Jurkat, Clone E6-1 (cell line): ENCODE results near the gene RPTOR.

Source experiments
- DNase-seq: peaks from one replicate; pipeline ENCODE4 v3.0.0-alpha.2; 2011; ENCODE audit warnings: low read depth, low spot score
- H3K4me3 ChIP-seq: 2 replicates; pipeline ENCODE4 v1.5.1; 2011; ENCODE audit warnings: mild to moderate bottlenecking, low read length, control low read depth, moderate library complexity

RPTOR gene

DNA sequence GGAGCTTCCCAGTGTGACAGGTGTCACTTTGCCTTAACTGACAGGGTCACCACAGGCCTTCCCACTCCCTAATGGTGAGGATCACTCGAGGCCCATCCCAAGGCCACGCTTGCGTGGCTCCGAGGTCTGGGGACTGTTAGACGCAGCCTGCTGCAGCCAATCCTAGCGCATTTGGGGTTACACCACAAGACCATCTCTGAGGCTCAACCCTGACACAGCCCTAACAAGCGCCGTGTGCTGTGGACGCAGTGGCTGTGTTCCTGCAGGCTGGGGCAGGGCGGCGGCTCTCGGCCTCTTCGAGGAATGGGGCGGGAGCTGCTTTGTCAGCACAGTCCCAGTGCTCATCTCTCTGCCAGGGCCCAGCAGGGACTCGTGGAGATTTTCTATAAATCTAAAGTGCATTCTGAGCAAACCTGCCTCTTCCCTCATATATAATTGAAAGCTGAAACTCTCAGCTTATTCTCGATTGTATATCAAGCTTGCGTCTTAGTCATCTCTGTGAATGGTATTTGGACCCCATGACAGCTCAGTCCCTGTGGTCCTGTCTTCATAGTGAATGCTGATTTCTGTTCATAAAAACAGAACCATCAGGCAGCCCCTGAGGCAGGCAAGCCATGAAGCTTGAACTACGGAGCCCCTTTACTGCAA lies 381.2 kb downstream of the RPTOR start:
- H3K4me3 ChIP-seq: no peak overlapping the region
- peak; percentile 15 for DNase-seq

- H3K4me3 ChIP-seq: no peak overlapping the region
Measured at GRCh38 chr17:80926591-80927250, 382.1 kb downstream of the RPTOR start.

DNA sequence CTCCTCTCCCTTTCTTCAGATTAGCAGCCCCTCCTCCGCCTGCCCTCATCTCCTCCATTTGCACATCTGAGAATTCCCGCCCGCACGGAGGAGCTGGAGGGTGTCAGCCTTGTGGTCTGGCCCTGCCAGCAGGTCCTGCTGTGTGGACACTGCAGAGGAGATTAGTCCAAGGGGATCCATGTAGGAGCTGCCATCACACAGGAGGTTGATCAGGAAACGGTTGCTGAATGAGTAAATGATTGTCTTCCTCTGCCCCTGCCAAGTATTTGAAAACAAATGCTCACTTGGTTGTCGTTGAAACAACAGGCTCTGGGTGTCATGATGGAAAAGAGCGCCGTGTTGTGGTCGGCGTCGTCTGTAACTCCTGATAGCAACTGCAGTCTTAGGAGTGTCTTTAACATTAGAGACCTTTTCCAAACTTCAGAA lies 383.2 kb downstream of the RPTOR start:
- no peak for DNase-seq
- no peak overlapping the region for H3K4me3 ChIP-seq

More at GRCh38 chr17:80926591-80927250, 382.1 kb downstream of the RPTOR start:
- DNase-seq: no peak

GRCh38 chr17:80929449-80929848 lies 384.8 kb downstream of the RPTOR start:
- H3K4me3 ChIP-seq: no peak overlapping the region
- DNase-seq: no peak

GRCh38 chr17:80930335-80931279 lies 386.0 kb downstream of the RPTOR start:
- no peak overlapping the region for H3K4me3 ChIP-seq
- DNase-seq: no peak

DNA sequence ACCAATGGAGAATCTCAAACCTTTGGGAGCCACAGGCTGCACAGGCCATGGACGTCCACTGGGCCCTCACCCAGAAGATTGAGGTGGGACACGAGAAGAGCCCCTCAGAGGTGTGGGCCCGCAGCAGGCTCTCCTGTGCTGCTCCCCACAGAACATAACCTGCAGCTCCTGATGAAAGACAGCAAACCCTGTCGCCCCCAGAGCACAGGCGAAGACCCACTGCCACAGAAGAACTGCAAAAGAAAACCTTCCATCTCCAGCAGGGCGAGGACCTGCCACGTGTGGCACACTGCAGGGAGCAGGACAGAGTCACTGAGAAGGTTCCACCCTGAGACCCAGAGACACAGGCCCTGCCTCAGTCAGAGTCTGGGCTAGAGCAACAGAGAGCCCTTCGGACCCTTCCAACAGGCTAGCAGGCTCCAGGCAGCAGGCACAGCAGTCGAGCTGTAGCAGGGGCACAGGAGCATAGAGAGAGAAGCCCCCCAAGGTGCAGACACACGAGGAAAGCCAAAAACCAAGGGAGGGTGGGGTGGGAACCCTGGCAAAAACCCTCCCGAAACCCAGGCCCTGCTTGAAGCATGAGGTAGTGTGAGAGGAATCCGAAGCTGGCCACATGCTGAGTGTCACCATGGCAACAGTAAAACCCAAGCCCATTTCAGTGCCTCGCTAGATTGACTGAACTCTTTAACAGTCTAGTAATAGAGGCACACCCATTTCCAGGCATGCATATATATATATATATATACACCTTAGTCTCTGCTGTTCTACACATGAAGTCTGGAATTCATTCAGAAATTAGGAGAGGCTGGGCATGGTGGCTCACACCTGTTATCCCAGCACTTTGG lies 387.0 kb downstream of the RPTOR start:
- no peak for DNase-seq

DNA sequence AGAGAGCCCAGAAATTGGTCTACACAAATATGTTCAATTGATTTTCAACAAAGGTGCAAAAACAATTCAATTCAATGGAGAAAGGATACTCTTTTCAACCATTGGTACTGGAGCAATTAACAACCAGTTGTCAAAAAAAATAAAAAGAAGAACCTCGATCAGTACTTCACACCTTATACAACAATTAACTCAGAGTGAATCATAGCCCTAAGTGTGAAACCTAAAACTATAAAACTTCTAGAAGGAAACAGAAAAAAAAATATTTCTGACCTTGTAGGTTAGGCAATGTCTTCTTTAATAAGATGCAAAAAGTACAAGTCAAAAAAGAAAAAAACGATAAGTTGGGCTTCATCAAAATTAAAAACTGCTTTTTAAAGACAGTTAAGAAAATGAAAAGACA lies 390.9 kb downstream of the RPTOR start:
- no peak overlapping the region for H3K4me3 ChIP-seq
- DNase-seq: no peak

More for the DNA sequence above, 387.0 kb downstream of the RPTOR start:
- H3K4me3 ChIP-seq: no peak overlapping the region

DNA sequence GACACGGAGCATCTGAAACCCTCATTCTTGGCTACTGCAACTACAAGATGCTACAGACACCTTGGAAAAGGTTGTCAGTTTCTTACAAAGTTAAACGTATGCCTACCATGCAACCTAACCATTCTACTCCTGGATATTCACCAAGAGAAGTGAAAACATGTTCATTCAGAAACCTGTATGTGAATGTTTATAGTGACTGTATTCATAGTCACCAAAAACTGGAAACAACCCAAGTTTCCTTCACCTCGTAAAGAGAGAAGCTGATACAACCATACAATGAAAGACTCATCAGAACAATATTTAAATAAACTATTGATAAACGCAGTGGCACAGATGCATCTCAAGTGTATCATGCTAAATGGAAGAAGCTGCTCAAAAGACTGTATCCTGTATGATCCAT lies 391.6 kb downstream of the RPTOR start:
- H3K4me3 ChIP-seq: no peak overlapping the region
- DNase-seq: no peak

GRCh38 chr17:80936723-80937122 lies 392.1 kb downstream of the RPTOR start:
- no peak for DNase-seq
- H3K4me3 ChIP-seq: no peak overlapping the region

- H3K4me3 ChIP-seq: no peak overlapping the region
- DNase-seq: no peak
Measured at GRCh38 chr17:80937462-80938381, 393.1 kb downstream of the RPTOR start.

DNA sequence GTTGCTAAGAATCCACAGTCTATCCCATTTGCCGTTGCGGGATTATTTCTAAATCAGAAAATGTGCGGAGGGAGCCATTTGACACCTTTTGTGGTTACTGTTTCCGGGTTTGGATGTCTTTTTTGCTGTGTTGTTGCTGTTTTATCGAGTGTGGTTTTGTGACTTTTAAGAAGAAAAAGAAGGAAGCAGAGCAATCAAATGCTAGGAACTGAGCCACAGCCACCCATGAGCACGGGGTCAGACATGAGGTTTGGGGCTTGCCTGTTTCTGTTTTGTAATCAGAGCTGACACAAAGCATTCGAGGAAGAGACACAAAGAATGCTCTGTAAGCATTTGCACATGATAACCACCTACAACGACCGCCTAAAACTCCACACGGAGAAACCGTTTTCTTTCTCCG lies 393.9 kb downstream of the RPTOR start:
- peak; percentile 91 for DNase-seq
- peak overlapping the region; percentile 27 for H3K4me3 ChIP-seq

DNA sequence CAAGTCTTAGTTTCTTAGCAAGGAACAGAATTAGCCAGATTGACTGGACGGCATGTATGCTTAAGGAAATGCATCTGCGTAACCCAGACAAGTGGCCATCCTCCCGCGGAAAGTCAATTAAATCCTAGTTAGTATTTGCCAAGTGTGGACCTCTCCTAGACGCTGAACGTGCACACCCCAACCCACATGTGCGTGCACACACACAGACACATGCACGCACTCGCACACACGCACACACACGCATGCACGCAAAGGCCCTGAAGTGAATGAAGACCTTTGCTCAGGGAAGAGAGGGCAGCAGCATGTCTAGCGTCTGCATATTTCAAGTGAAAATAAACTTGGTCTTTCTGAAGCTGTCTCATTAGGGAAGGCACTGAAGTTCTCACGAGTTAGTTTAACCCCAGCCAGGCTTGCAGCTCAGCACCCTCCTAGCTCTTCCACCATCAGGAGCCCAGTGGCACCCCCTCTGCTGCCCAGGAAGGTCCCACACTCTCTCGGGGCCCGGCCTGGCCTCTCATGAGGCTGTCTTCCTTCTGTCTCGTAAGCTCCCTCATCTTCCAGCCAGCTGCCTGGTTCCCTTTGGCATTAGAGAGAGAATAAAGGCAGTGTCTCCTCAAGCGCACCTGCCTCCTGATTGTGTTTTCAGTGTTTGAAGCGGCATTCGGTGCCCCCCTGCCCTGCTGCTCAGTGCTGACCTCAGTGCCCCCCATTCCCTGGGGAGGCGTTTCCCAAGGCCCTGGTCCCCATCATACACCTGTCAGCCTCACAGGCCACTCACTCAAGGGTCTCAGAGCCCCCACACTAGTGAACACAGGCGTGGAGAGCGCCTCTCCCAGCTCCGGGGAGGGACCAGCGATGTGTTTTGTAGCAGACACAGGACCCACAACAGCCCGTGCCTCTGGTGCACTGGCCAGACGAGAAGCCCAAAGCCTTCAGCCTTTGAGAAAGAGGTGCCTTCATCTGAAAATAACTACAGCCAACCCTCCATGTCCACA lies 394.8 kb downstream of the RPTOR start:
- H3K4me3 ChIP-seq: peak overlapping the region; percentile 27
- no peak for DNase-seq

DNA sequence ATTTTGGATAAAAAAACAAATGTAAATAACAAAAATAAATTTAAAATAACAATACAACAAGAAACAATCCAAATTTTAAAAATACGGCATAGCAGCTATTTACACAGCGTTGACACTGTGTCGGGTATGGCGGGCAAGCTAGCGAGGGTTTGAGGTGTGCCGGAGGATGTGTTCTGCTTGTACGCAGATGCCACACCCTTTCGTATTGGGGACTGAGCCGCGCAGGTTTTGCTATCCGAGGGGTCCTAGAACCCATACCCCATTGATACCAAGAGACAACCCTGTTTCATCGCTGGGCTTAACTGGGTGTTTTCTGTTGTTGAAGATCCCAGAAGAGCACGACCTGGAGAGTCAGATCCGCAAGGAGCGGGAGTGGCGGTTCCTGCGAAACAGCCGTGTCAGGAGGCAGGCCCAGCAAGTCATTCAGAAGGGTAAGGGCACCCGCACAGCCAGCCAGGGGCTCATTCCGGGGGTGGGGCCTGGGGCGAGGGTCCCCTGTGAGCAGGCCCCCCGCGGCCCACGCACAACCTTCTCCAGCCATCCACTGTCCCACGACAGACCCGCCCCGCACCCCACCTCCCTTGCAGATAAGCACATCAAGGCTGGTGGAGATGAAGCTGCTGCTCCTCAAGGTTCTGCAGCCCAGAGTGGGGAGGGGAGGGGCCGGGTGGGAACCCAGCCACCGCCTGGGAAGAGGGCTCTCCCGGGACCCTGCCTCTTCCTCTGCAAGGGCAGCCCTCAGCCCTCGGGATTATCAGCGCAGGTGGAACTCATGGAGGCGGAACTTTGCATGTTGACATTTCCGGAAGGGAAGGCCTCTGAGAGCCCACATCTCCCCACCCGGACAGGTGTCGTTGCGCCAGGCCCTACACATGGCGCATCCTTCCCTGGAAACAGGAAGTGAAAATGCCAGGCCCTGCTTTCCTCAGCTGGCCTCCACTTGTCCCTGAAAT lies 395.8 kb downstream of the RPTOR start:
- no peak for DNase-seq
- H3K4me3 ChIP-seq: no peak overlapping the region

DNA sequence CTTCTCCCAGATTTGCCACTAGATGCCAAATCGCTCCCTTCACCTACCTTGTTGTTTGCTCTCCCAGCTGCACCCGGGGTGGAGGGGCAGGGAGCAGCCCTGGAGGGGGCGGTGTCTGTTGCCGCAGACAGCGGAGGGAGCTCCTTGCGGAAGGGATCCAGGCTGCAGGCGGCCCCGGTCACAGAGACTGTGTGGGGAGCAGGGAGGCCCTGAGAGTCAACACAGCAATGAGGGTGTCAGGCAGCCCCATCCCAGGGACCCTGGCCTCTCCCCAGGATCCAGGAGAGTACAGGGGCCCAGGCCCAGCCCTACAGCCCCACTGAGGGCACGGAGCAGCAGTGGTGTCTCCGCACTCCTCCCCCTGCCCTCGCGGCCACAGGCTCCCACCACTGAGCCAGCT lies 396.5 kb downstream of the RPTOR start:
- no peak overlapping the region for H3K4me3 ChIP-seq
- DNase-seq: no peak

DNA sequence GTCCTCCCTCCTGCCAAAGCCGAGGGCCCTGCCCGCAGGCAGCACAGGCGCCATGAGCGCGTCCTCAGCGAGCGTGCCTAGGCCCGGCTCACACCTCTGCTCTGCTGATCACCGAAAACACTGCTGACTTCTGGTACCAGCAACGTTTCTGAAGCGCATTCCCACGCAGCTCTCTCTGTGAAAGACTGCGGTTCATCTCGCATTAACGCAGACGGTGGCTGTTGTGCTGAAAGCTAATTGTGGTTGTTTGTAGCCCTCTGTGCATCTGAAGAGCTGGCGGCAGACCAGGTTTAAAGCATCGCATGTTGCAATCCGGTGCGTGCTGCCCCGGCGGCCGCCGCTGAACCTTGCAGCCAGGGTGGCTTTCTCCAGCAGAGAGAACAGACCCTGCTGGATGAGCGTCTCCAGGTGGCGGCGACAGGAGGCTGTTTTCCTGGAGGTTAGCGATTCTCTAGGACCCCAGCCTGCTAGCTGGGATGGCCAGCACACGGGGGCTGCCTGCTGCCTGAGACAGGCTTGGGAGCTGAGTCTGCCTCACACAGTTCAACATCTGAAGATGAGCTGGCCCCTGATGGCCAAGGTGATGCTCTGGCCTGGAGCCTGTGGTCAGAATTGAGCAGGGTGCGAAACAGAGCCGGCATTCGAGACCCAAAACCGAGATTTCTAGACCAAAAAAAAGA lies 397.2 kb downstream of the RPTOR start:
- H3K4me3 ChIP-seq: no peak overlapping the region

More for the DNA sequence above, 397.2 kb downstream of the RPTOR start:
- no peak for DNase-seq
